ENCODE measurements around the gene CNTNAP2. TPM values are rescaled to one million over a fixed set of nuclear protein-coding genes. Genes with fewer than 3 reads are reported as not detected.

CNTNAP2 gene
- total RNA-seq, 4 donors from 2014 or later: 0.29 to 0.88 (median 0.33) TPM; not detected in 1

- Histone ChIP-seq H3K36me3 (no peaks in the 10 kb centered on the region), H3K27ac (no peak overlapping the region), H3K9me3 (no peaks in the 10 kb centered on the region), H3K4me3 (replicated peaks in 1 of 3) (no peak overlapping the region), H3K4me1 (no peaks in the 10 kb centered on the region), H3K27me3 (no peaks in the 10 kb centered on the region)
- DNase-seq: no peak
- WGBS, 2 donors: 84 to 90% methylated on average over 4 of the region's 4 CpGs
- intact Hi-C loops (cut with DNase I): no loop called here
- TF ChIP-seq CTCF (IDR thresholded peaks at IDR 0.05): no peak
- no peak for TF ChIP-seq POLR2A (IDR thresholded peaks at IDR 0.05)
These were observed 2045.2 kb downstream of the CNTNAP2 start for GRCh38 chr7:148161776-148162175.

- no peak for DNase-seq
- H3K27me3 ChIP-seq: no peaks in the 10 kb centered on the region
- H3K36me3 ChIP-seq: no peaks in the 10 kb centered on the region
- no peaks in the 10 kb centered on the region for H3K4me1 ChIP-seq
- WGBS, 2 donors: 84 to 88% methylated on average over 4 of the region's 4 CpGs
- H3K4me3 ChIP-seq (replicated peaks in 1 of 3): no peak overlapping the region
- no peak for TF ChIP-seq POLR2A (IDR thresholded peaks at IDR 0.05)
- TF ChIP-seq CTCF (IDR thresholded peaks at IDR 0.05): no peak
- no peaks in the 10 kb centered on the region for H3K9me3 ChIP-seq
- intact Hi-C loops (cut with DNase I): no loop called here
- H3K27ac ChIP-seq: no peak overlapping the region
These were observed 2046.2 kb downstream of the CNTNAP2 start for GRCh38 chr7:148162808-148163207.

- WGBS, 2 donors: 73 to 81% methylated on average over 1 of the region's 1 CpG
- Histone ChIP-seq H3K9me3 (no peaks in the 10 kb centered on the region), H3K36me3 (no peaks in the 10 kb centered on the region), H3K4me3 (replicated peaks in 1 of 3) (no peak overlapping the region), H3K4me1 (no peaks in the 10 kb centered on the region), H3K27me3 (no peaks in the 10 kb centered on the region), H3K27ac (no peak overlapping the region)
- intact Hi-C loops (cut with DNase I): no loop called here
- DNase-seq: no peak
- no peak for TF ChIP-seq POLR2A (IDR thresholded peaks at IDR 0.05)
- no peak for TF ChIP-seq CTCF (IDR thresholded peaks at IDR 0.05)
These were observed 2046.6 kb downstream of the CNTNAP2 start for GRCh38 chr7:148163246-148163645.

GRCh38 chr7:148172920-148173319 lies 2056.3 kb downstream of the CNTNAP2 start:
- TF ChIP-seq CTCF (IDR thresholded peaks at IDR 0.05) (no peak), POLR2A (IDR thresholded peaks at IDR 0.05) (no peak)
- 88 to 90% methylated on average over 1 of the region's 1 CpG for WGBS, 2 donors

GRCh38 chr7:148173369-148173768 lies 2056.8 kb downstream of the CNTNAP2 start:
- Histone ChIP-seq H3K4me3 (replicated peaks in 1 of 3) (no peak overlapping the region), H3K4me1 (no peaks in the 10 kb centered on the region), H3K9me3 (no peaks in the 10 kb centered on the region), H3K36me3 (no peaks in the 10 kb centered on the region), H3K27ac (no peak overlapping the region), H3K27me3 (no peaks in the 10 kb centered on the region)
- WGBS, 2 donors: 89 to 92% methylated on average over 3 of the region's 3 CpGs
- DNase-seq: no peak
- no peak for TF ChIP-seq CTCF (IDR thresholded peaks at IDR 0.05)
- TF ChIP-seq POLR2A (IDR thresholded peaks at IDR 0.05): no peak
- intact Hi-C loops (cut with DNase I): no loop called here

More at GRCh38 chr7:148172920-148173319, 2056.3 kb downstream of the CNTNAP2 start:
- DNase-seq: no peak
- intact Hi-C loops (cut with DNase I): no loop called here
- H3K4me1 ChIP-seq: no peaks in the 10 kb centered on the region
- H3K36me3 ChIP-seq: no peaks in the 10 kb centered on the region
- H3K27me3 ChIP-seq: no peaks in the 10 kb centered on the region
- no peak overlapping the region for H3K4me3 ChIP-seq (replicated peaks in 1 of 3)
- H3K9me3 ChIP-seq: no peaks in the 10 kb centered on the region
- H3K27ac ChIP-seq: no peak overlapping the region
